ENCODE data around the gene HDAC3.

The HDAC3 gene

DNA sequence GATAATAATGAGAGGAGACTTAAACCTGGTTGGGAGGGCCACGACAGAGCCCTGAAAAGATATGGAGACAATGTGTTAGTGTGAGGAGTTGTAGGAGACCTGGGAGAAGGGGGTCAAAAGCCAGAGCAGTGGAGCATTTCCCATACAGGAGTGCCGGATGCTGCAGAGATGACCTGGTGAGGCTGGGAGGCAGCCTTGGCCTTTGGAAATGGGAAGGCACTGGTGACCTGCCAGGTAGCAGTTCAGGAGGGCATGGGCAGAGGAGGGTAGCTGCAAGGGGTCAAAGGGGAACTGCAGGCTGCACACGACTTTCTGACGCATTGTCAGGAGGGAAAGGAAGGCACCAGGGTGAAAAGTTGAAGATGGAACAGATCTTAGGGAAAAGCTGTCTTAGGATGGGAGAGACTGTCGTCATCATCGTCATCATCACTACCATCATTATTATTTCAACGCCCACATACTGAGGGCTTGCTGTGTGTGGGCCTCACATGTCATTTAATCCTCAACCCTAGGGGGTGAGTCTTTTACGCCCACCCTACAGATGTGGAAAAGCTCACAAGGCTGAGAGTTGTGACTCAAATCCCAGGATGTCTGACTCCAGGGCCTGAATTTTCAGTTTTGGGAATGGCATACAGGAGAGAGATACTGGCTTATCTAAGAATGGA, 32.1 kb upstream of the HDAC3 start:
- TF ChIP-seq ZFX (IDR thresholded peaks at IDR 0.05; ENCODE audit: borderline replicate concordance) = no peak
- TF ChIP-seq, protein P1, sequence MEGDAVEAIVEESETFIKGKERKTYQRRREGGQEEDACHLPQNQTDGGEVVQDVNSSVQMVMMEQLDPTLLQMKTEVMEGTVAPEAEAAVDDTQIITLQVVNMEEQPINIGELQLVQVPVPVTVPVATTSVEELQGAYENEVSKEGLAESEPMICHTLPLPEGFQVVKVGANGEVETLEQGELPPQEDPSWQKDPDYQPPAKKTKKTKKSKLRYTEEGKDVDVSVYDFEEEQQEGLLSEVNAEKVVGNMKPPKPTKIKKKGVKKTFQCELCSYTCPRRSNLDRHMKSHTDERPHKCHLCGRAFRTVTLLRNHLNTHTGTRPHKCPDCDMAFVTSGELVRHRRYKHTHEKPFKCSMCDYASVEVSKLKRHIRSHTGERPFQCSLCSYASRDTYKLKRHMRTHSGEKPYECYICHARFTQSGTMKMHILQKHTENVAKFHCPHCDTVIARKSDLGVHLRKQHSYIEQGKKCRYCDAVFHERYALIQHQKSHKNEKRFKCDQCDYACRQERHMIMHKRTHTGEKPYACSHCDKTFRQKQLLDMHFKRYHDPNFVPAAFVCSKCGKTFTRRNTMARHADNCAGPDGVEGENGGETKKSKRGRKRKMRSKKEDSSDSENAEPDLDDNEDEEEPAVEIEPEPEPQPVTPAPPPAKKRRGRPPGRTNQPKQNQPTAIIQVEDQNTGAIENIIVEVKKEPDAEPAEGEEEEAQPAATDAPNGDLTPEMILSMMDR (IDR thresholded peaks at IDR 0.05) = no peak
- no peak overlapping the region for H3K27ac ChIP-seq

DNA sequence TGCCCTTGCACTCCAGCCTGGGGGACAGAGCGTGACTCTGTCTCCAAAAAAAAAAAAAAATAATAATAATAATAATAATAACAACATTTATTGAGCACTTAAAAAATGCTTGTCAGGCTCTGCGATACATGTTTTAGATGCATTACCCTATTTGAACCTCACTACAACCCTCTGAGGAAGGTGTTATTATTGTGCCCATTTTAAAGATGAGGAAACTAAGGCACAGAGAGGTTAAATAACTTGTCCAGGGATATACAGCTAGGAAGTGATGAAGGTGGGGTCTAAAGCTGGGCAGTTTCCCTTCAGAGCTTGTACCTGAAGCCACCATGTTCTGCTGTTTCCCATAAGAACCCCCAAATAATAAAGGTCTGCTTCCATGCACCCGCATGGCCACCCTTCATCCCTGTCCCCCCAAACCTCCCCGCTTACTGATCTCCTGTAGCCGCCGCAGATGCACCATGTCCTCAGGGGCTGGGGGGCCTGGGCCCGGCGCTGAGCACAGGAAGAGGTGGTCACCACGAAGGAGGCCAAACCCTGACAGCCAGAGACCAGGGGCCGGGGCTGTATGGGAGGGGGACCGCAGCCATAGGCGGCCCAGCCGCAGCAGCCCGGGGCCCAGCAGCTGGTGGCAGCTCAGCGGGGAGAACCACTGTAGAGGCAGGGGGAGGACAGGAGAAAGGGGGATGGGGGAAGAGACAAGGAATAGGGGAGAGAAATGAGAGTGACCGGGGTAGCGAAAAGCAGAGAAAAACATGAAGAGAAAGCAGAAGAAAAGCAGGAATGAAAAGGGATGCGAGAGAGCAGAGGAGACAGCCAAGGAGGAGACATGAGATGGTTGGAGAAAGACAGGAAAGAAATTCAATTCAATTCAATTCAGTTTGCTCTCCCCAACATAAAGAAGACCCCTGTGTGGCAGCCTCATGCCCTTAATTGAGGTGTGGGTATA, 29.6 kb upstream of the HDAC3 start:
- no peak overlapping the region for H3K27ac ChIP-seq
- TF ChIP-seq ZFX (IDR thresholded peaks at IDR 0.05; ENCODE audit: borderline replicate concordance) = no peak
- TF ChIP-seq, protein P1 (IDR thresholded peaks at IDR 0.05) = no peak

DNA sequence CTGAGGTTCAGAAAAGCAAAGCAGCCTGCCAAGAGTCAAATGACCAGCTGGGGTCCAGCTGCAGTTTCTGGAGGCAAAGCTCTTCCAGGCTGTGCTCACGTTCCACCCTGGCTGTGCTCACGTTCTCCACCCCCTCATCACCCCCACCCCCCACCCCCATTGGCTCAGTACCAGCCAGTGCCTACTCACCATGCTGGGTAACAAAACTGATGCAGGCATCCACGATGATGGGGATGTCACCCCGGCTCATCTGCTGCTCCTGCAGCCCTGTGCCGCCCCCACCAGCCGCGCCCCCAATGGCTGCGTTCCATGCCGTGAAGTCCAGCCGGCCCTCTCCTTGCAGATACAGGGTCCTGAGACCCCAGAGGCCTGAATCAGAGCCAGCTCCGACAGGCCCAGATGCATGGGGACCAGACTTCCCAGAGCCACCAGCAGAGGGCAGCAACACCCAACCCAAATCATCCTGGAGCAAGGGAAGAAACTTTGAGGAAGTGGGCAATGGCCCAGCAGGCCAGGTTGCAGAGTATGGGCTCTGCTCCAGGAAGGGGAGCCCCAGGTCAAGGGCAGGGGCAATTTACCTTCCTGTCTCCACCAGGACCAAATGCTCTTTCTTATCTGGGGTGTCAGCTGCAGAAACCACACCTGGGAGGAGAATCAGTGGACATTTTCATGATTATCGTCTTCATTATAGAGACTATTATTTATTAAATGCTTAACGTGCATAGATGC, 28.2 kb upstream of the HDAC3 start:
- no peak overlapping the region for H3K27ac ChIP-seq

DNA sequence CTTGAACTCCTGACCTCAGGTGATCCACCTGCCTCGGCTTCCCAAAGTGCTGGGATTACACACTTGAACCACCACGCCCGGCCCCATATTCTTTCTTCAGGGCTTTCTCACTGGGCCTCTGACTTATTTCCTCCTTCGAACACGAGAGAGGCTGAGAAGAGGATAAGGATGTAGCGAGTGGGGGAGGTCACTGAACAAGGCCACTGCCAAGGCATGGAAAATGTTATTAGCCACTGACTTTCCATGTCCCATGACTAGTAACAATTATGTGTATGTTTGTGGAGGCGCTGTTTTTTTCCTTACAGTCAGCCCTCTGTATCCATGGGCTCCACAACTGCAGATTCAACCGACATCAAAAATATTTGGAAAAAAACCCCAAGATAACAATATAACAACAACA, 26.9 kb upstream of the HDAC3 start:
- H3K27ac ChIP-seq = no peak overlapping the region
- TF ChIP-seq, protein P1 (IDR thresholded peaks at IDR 0.05) = no peak
- TF ChIP-seq ZFX (IDR thresholded peaks at IDR 0.05; ENCODE audit: borderline replicate concordance) = no peak

More for the DNA sequence above, 28.2 kb upstream of the HDAC3 start:
- TF ChIP-seq, protein P1 (IDR thresholded peaks at IDR 0.05) = peak; percentile 91
- TF ChIP-seq ZFX (IDR thresholded peaks at IDR 0.05; ENCODE audit: borderline replicate concordance) = no peak

DNA sequence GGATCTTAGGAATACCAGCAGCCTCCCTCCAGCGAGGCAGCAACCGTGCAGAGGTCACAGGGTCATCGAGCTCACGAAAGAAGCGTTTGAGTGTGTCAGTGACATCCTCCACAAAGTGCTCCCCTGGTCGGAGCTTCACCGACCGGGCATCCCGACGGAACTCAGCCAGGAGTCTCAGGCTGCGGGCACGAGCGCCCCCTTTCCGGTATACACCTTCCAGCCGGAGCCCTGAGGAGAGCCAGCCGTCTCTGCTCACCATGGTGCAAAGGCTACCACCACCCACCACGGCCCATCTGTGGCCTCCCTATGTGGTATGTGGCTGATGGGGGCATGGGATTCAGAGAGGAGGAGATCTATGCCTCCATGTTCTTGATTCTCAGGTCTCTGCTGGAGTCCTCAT, 25.4 kb upstream of the HDAC3 start:
- TF ChIP-seq, protein P1 (IDR thresholded peaks at IDR 0.05) = no peak
- no peak for TF ChIP-seq ZFX (IDR thresholded peaks at IDR 0.05; ENCODE audit: borderline replicate concordance)
- no peak overlapping the region for H3K27ac ChIP-seq

DNA sequence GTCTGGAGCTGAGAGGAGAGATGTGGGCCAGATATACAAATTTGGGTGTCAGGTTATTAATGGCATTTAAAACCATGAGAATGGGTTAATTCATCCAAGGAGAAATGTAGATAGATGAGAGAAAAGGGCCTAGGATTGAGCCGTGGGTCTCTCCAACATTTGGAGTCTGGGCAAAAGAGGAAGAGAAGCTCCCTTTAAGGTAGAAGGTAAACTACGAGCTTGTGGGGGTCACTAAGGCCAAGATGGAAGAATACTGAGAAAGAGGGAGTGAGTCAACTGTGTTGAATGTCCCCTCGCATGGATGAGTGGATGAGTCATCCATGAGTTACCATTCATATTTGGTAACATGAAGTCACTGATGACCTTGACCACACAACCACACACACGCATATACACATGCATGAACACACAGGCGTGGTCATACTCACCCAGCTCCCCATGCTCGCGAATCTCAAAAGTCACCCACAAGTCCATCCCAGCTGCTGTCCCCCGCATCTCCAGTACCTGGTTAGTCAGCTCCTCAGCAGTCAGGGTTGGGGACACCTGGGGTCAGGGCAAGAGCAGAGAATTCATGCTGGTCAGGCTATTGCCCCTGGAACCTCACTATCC, 21.4 kb upstream of the HDAC3 start:
- H3K27ac ChIP-seq = no peak overlapping the region
- TF ChIP-seq ZFX (IDR thresholded peaks at IDR 0.05; ENCODE audit: borderline replicate concordance) = no peak
- TF ChIP-seq, protein P1 (IDR thresholded peaks at IDR 0.05) = no peak
